Lower leg skin (tissue), 4 donors: Measurements from ENCODE around the gene TRIP4. TPM values are rescaled to one million over a fixed set of nuclear protein-coding genes. Genes with fewer than 3 reads are reported as not detected.
A peak's percentile ranks its signal among the peaks of the same experiment; 100 is the strongest.
"Not testable (repeated sequence)": the region's sequence is repeated elsewhere in the genome, so short reads cannot be mapped to it uniquely, and the experiment has no call there.

Experiments
- DNase-seq, 2 donors: peaks; one replicate each; pipeline ENCODE4 v3.0.0-alpha.2; 2019; ENCODE audit warnings: low spot score in 2 of 2
- H3K4me3 ChIP-seq: fragments of 200-600 bp; sonication (generic); 2 replicates; pipeline ENCODE4 v1.5.1; 2017; ENCODE audit warnings: mild to moderate bottlenecking, low read depth; ENCODE audit not compliant: poor library complexity, severe bottlenecking
- CTCF ChIP-seq, 3 donors: fragments of 450-650 bp; IDR thresholded peaks; one replicate each; pipeline ENCODE4 v1.5.1; 2016; ENCODE audit warnings: antibody characterized with exemption in 3 of 3, mild to moderate bottlenecking in 3 of 3, moderate library complexity in 2 of 3
- POLR2A ChIP-seq, 2 donors: fragments of 450-650 bp; IDR thresholded peaks; one replicate each; pipeline ENCODE4 v1.6.1; 2016 to 2017; ENCODE audit warnings: antibody characterized with exemption in 2 of 2, mild to moderate bottlenecking in 1 of 2, moderate library complexity in 1 of 2
- WGBS, 2 donors: methylation state at CpG; one replicate each; pipeline ENCODE4 v1.1.5; 2018; 5-methylcytosine and 5-hydroxymethylcytosine counted together
- intact Hi-C: fragments of 100-400 bp; cut with DNase I; formaldehyde crosslinking; loops from one replicate; pipeline ENCODE4 v1.15.0; 2023; ENCODE audit warnings: low total_unique reads
- total RNA-seq, 4 donors: library from RNA; depleted of rRNA; stranded (reverse); fragments of >200 nt; gene quantifications; one replicate each; pipeline ENCODE4 v1.1.0, GENCODE V29; 2016

The TRIP4 gene
- total RNA-seq, 4 donors from 2014 or later, result 9.7 to 13.8 (median 13.1) TPM

DNA sequence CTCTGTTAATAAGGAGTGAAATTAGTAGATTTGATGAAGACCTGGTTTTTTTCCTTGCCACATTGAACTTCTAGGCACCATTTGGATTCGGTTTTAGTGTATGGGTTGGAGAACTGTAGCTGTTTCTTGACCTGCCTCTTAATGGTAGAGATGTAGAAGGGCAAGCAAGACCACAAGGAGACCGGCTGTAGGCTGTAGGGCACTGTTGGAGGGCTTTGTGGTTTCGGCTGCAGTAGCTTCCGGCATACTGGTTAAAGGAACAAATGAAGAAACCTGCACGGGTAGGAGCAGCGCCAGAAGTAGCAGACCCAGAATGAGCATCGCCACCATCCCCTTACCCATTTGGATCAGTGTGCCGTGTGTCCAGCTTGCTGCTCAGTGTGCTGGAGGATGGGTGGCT, 14.3 kb upstream of the TRIP4 start:
- 85 to 93% methylated on average over 8 of the region's 8 CpGs for WGBS, 2 donors
- TF ChIP-seq POLR2A (IDR thresholded peaks at IDR 0.05) (no peak), CTCF (IDR thresholded peaks at IDR 0.05) (no peak)
- intact Hi-C loops, result no loop called here
- DNase-seq, result peak in 1 of 2 donors; percentile 52
- H3K4me3 ChIP-seq, result no peak overlapping the region

- no peak for TF ChIP-seq CTCF (IDR thresholded peaks at IDR 0.05)
- no peak for TF ChIP-seq POLR2A (IDR thresholded peaks at IDR 0.05)
- intact Hi-C loops, result no loop called here
- H3K4me3 ChIP-seq, result no peak overlapping the region
- WGBS, 2 donors, result 61 to 67% methylated on average over 9 of the region's 9 CpGs
- peak in 1 of 2 donors; percentile 40 for DNase-seq
Measured at GRCh38 chr15:64379216-64379960, 8.2 kb upstream of the TRIP4 start.

DNA sequence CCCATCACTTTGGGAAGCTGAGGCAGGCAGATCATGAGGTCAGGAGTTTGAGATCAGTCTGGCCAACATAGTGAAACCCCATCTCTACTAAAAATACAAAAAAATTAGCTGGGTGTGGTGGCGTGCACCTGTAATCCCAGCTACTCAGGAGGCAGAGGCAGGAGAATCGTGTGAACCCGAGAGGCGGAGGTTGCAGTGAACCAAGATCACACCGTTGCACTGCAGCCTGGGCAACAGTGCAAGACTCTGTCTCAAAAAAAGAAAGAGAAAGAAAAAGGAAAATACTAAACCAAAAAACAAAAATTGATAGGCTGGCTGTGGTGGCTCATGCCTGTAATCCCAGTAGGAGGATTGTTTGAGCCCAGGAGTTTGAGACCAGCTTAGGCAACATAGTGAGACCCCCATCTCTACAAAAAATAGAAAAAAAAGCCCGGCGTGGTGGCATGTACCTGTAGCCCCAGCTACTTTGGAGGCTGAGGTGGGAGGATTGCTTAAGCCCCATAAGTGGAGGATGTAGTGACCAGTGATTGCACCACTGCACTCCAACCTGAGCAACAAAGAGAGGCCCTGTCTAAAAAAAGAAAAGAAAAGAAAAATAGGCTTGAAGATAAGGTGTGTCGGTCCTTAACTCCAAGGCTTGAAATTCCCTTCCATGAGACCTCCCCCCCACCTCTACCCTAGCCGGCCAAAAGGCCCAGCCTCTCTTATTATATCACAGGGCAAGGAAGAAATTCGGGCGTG, 7.3 kb upstream of the TRIP4 start:
- intact Hi-C loops, H3K4me3 ChIP-seq: not testable (repeated sequence)
- peak in 1 of 2 donors; percentile 32 for DNase-seq
- 57 to 60% methylated on average over 11 of the region's 11 CpGs for WGBS, 2 donors

GRCh38 chr15:64381000-64381751, 6.5 kb upstream of the TRIP4 start, which contains the start of gene PCLAF:
Gene PCLAF, minus strand, starts transcription at chr15:64381441. Its CDS starts 70 bp downstream, at chr15:64381371.
- WGBS, 2 donors, result 0 to 1% methylated on average over 37 to 38 of the region's 38 CpGs
- peak; percentile 94 to 99 for DNase-seq
- intact Hi-C loops, result no loop called here
- TF ChIP-seq POLR2A (IDR thresholded peaks at IDR 0.05) (no peak), CTCF (IDR thresholded peaks at IDR 0.05) (no peak)
- H3K4me3 ChIP-seq, result peak within 1 kb of the TSS; percentile 23

DNA sequence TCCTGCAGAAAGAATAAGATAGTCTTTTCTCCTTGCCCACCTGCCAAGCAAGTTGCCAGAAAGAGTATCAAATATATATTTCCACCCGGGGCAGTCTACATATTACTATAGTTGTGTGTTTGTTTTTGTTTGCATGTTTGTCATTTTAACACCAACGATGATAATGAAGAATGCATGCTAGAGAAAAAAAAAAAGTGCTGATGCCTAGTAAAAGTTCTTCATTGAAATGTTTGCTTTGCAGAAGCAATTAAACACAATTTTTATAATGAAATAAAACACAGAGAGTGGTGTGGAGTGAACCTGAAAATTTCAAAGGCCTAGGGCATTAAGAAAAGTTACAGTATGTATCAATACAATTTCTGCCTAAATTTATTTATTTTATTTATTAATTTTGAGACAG, 3.9 kb upstream of the TRIP4 start:
- H3K4me3 ChIP-seq, result no peak overlapping the region
- 74 to 79% methylated on average over 2 of the region's 2 CpGs for WGBS, 2 donors
- DNase-seq, result no peak
- intact Hi-C loops, result no loop called here
- TF ChIP-seq POLR2A (IDR thresholded peaks at IDR 0.05) (no peak), CTCF (IDR thresholded peaks at IDR 0.05) (no peak)

GRCh38 chr15:64386291-64386690, 1.3 kb upstream of the TRIP4 start:
- H3K4me3 ChIP-seq, result no peak overlapping the region
- no peak for TF ChIP-seq CTCF (IDR thresholded peaks at IDR 0.05)
- peak in 1 of 2 donors; percentile 48 for DNase-seq
- 93 to 94% methylated on average over 7 of the region's 7 CpGs for WGBS, 2 donors
- intact Hi-C loops, result no loop called here
